H9 (cell line): ENCODE measurements around the gene TMEM100. TPM values are rescaled to one million over a fixed set of nuclear protein-coding genes. Genes with fewer than 3 reads are reported as not detected.

Experiments
- DNase-seq: peaks from one replicate; pipeline ENCODE4 v3.0.0-alpha.2; 2017
- H2AFZ ChIP-seq: one replicate; pipeline ENCODE4 v1.6.1; 2013; ENCODE audit warnings: mild to moderate bottlenecking, low read length, control low read depth, moderate library complexity
- H2AK5ac ChIP-seq: 2 replicates; pipeline ENCODE4 v1.6.1; 2013; ENCODE audit warnings: low read length, control low read depth, mixed read lengths; ENCODE audit not compliant: insufficient read length
- H2BK120ac ChIP-seq: one replicate; pipeline ENCODE4 v1.6.1; 2013; ENCODE audit warnings: low read depth, mild to moderate bottlenecking, low read length, control low read depth, inconsistent platforms; ENCODE audit not compliant: poor library complexity, severe bottlenecking
- H2BK12ac ChIP-seq: 2 replicates; pipeline ENCODE4 v1.6.1; 2013; ENCODE audit warnings: low read length, control low read depth, mixed read lengths, low read depth; ENCODE audit not compliant: insufficient read length
- H2BK15ac ChIP-seq: 2 replicates; pipeline ENCODE4 v1.6.1; 2013; ENCODE audit warnings: low read depth, low read length, control low read depth
- H2BK20ac ChIP-seq: one replicate; pipeline ENCODE4 v1.6.1; 2013; ENCODE audit warnings: low read depth, mild to moderate bottlenecking, low read length, control low read depth, inconsistent platforms; ENCODE audit not compliant: poor library complexity, severe bottlenecking
- H2BK5ac ChIP-seq: 2 replicates; pipeline ENCODE4 v1.6.1; 2013; ENCODE audit warnings: low read length, control low read depth, mixed read lengths; ENCODE audit not compliant: insufficient read length
- H3K14ac ChIP-seq: 2 replicates; pipeline ENCODE4 v1.6.1; 2013; ENCODE audit warnings: low read length, control low read depth; ENCODE audit not compliant: insufficient read depth
- H3K18ac ChIP-seq: 2 replicates; pipeline ENCODE4 v1.6.1; 2013; ENCODE audit warnings: low read depth, mild to moderate bottlenecking, mixed read lengths, low read length, control low read depth; ENCODE audit not compliant: insufficient read length
- H3K23ac ChIP-seq: 2 replicates; pipeline ENCODE4 v1.6.1; 2013; ENCODE audit warnings: low read length, control low read depth, mixed read lengths, low read depth; ENCODE audit not compliant: insufficient read length
- H3K23me2 ChIP-seq: 2 replicates; pipeline ENCODE4 v1.6.1; 2013; ENCODE audit warnings: low read depth, mild to moderate bottlenecking, mixed read lengths, low read length, control low read depth; ENCODE audit not compliant: insufficient read length, poor library complexity, severe bottlenecking
- H3K27ac ChIP-seq: 2 replicates; pipeline ENCODE4 v1.5.1; 2013; ENCODE audit warnings: low read length, control low read depth, mixed read lengths, low read depth; ENCODE audit not compliant: insufficient read length
- H3K27me3 ChIP-seq: 2 replicates; pipeline ENCODE4 v1.6.1; 2013; ENCODE audit warnings: low read length, control low read depth, inconsistent platforms; ENCODE audit not compliant: insufficient read depth
- H3K4ac ChIP-seq: 2 replicates; pipeline ENCODE4 v1.6.1; 2013; ENCODE audit warnings: low read depth, mild to moderate bottlenecking, control low read depth, inconsistent platforms, low read length, moderate library complexity
- H3K4me1 ChIP-seq: 2 replicates; pipeline ENCODE4 v1.6.1; 2013; ENCODE audit warnings: low read length, control low read depth, inconsistent platforms; ENCODE audit not compliant: insufficient read depth
- H3K4me2 ChIP-seq: 2 replicates; pipeline ENCODE4 v1.6.1; 2013; ENCODE audit warnings: low read length, control low read depth, mixed read lengths; ENCODE audit not compliant: insufficient read length, insufficient read depth
- H3K56ac ChIP-seq: 2 replicates; pipeline ENCODE4 v1.6.1; 2013; ENCODE audit warnings: low read depth, mild to moderate bottlenecking, mixed read lengths, low read length, control low read depth; ENCODE audit not compliant: insufficient read length
- H3K79me1 ChIP-seq: 2 replicates; pipeline ENCODE4 v1.6.1; 2013; ENCODE audit warnings: low read depth, mild to moderate bottlenecking, moderate library complexity, low read length, control low read depth, inconsistent platforms; ENCODE audit not compliant: insufficient read depth, poor library complexity, severe bottlenecking
- H3K79me2 ChIP-seq: 2 replicates; pipeline ENCODE4 v1.6.1; 2013; ENCODE audit warnings: low read length, control low read depth, inconsistent platforms; ENCODE audit not compliant: insufficient read depth
- H3K9ac ChIP-seq: 2 replicates; pipeline ENCODE4 v1.6.1; 2013; ENCODE audit warnings: low read length, control low read depth, mixed read lengths; ENCODE audit not compliant: insufficient read length; ENCODE audit errors: extremely low read depth
- H3K9me3 ChIP-seq: one replicate; pipeline ENCODE4 v1.6.1; 2013; ENCODE audit warnings: low read depth, low read length, inconsistent platforms; ENCODE audit not compliant: control insufficient read depth
- H3T11ph ChIP-seq: one replicate; pipeline ENCODE4 v1.6.1; 2013; ENCODE audit warnings: mild to moderate bottlenecking, low read length, control low read depth, inconsistent platforms
- H4K20me1 ChIP-seq: one replicate; pipeline ENCODE4 v1.6.1; 2013; ENCODE audit not compliant: control insufficient read depth, insufficient read length, insufficient read depth
- H4K5ac ChIP-seq: 2 replicates; pipeline ENCODE4 v1.6.1; 2013; ENCODE audit warnings: low read depth, mild to moderate bottlenecking, mixed read lengths, low read length, control low read depth; ENCODE audit not compliant: insufficient read length
- H4K8ac ChIP-seq: replicated peaks from 2 replicates; pipeline ENCODE4 v1.6.1; 2013; ENCODE audit warnings: low read length, control low read depth, mixed read lengths, low read depth; ENCODE audit not compliant: insufficient read length
- H4K91ac ChIP-seq: 2 replicates; pipeline ENCODE4 v1.6.1; 2013; ENCODE audit warnings: low read depth, mild to moderate bottlenecking, moderate library complexity, mixed read lengths, low read length, control low read depth; ENCODE audit not compliant: insufficient read length
- H3K27ac Mint-ChIP-seq, 3 experiments: 2 replicates in 2 of 3; 3 replicates in 1 of 3; pipeline ENCODE4 v1.8.0; 2020 to 2021; ENCODE audit warnings: mixed read lengths in 3 of 3, mild to moderate bottlenecking in 1 of 3, moderate library complexity in 1 of 3
- H3K27me3 Mint-ChIP-seq: 2 replicates; pipeline ENCODE4 v1.8.0; 2021; ENCODE audit warnings: low read depth, mild to moderate bottlenecking, moderate library complexity, mixed read lengths
- H3K36me3 Mint-ChIP-seq, 3 experiments: 2 replicates in 2 of 3; 3 replicates in 1 of 3; pipeline ENCODE4 v1.8.0; 2020 to 2021; ENCODE audit warnings: low read depth in 3 of 3, mixed read lengths in 3 of 3; ENCODE audit not compliant: insufficient read depth in 1 of 3
- H3K4me1 Mint-ChIP-seq, 2 experiments: 2 replicates each; pipeline ENCODE4 v1.8.0; 2020; ENCODE audit warnings: mixed read lengths in 2 of 2
- H3K4me3 Mint-ChIP-seq, 2 experiments: 2 replicates in 1 of 2; 3 replicates in 1 of 2; pipeline ENCODE4 v1.8.0; 2020 to 2021; ENCODE audit warnings: mild to moderate bottlenecking in 2 of 2, mixed read lengths in 2 of 2, moderate library complexity in 1 of 2
- H3K9me3 Mint-ChIP-seq, 2 experiments: 2 replicates in 1 of 2; 3 replicates in 1 of 2; pipeline ENCODE4 v1.8.0; 2020; ENCODE audit warnings: mild to moderate bottlenecking in 2 of 2, mixed read lengths in 2 of 2, moderate library complexity in 1 of 2
- WGBS: extraction: QIAGEN DNeasy Blood & Tissue Kit; methylation state at CpG from one replicate; pipeline ENCODE4 v1.1.7; 2013; ENCODE audit warnings: missing lambda C conversion rate, low lambda C conversion rate, mixed read lengths; ENCODE audit not compliant: insufficient read length; ENCODE audit errors: extremely low coverage; 5-methylcytosine and 5-hydroxymethylcytosine counted together
- total RNA-seq: library from RNA; stranded (reverse); gene quantifications from 2 replicates; pipeline ENCODE4 v1.2.1, GENCODE V29; 2021
- TF ChIP-seq, protein P1 (sequence below): fragments of 200-600 bp; sonication (generic); conservative IDR thresholded peaks from 3 replicates; pipeline ENCODE4 v1.8.0; 2021; ENCODE audit warnings: antibody characterized with exemption, mild to moderate bottlenecking

TMEM100 gene
- total RNA-seq, 1 experiment from 2014 or later, result 0.17 TPM

DNA sequence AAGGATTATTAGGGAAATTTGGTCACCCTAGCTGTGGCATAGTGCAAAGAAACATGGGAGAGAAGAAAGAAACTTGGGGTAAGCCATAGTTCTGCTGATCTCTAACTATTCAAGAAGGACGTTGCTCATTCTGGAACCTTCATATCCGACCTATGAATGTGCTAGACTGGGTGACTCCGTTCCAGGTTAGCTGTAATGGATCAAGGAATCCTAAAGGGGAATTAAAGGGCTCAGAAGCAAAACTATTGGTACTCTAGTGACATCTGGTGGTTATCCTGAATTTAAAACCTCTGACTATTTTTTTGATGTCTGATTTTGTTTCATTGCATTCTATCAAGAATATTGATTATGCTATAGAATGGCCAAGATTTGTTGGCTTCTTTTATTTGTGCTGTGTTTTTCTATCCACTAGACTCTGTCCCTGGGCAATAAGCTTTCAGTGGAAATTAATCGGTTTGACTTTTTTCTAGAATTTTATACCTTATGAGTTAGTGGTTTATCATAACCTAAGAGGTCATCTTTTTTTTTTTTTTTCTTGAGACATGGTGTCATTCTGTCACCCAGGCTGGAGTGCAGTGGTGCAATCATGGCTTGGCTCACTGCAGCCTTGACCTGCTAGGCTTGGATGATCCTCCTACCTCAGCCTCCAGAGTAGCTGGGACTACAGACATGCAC is 47.7 kb upstream of the TMEM100 start:
- TF ChIP-seq, protein P1, sequence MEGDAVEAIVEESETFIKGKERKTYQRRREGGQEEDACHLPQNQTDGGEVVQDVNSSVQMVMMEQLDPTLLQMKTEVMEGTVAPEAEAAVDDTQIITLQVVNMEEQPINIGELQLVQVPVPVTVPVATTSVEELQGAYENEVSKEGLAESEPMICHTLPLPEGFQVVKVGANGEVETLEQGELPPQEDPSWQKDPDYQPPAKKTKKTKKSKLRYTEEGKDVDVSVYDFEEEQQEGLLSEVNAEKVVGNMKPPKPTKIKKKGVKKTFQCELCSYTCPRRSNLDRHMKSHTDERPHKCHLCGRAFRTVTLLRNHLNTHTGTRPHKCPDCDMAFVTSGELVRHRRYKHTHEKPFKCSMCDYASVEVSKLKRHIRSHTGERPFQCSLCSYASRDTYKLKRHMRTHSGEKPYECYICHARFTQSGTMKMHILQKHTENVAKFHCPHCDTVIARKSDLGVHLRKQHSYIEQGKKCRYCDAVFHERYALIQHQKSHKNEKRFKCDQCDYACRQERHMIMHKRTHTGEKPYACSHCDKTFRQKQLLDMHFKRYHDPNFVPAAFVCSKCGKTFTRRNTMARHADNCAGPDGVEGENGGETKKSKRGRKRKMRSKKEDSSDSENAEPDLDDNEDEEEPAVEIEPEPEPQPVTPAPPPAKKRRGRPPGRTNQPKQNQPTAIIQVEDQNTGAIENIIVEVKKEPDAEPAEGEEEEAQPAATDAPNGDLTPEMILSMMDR, result peak; percentile 76

More for the DNA sequence above, 47.7 kb upstream of the TMEM100 start:
- no peak overlapping the region for H3K56ac ChIP-seq
- no peak overlapping the region for H3K27ac ChIP-seq
- H3K4me1 ChIP-seq, result no peaks in the 10 kb centered on the region
- no CpG with 5 or more reads among the region's 4 CpGs for WGBS
- H4K20me1 ChIP-seq, result no peaks in the 10 kb centered on the region
- H2BK12ac ChIP-seq, result no peak overlapping the region
- no peaks in the 10 kb centered on the region for H3K27me3 ChIP-seq
- H3K79me2 ChIP-seq, result no peaks in the 10 kb centered on the region
- no peak overlapping the region for H2BK20ac ChIP-seq
- H3K14ac ChIP-seq, result no peak overlapping the region
- H2BK5ac ChIP-seq, result no peak overlapping the region
- H3K23me2 ChIP-seq, result no peaks in the 10 kb centered on the region
- no peak overlapping the region for H3K18ac ChIP-seq
- Mint-ChIP-seq H3K9me3 (no peaks in the 10 kb centered on the region), H3K27me3 (no peaks in the 10 kb centered on the region), H3K27ac (no peak overlapping the region), H3K4me1 (peaks cover 0 to 3% of the 10 kb centered on the region in 2 experiments; a peak in 1 of 4 replicates), H3K36me3 (peaks cover 0 to 21% (median 10%) of the 10 kb centered on the region in 3 experiments; a peak in 6 of 7 replicates), H3K4me3 (no peak overlapping the region)
- no peak overlapping the region for H2AK5ac ChIP-seq
- no peak overlapping the region for H2BK15ac ChIP-seq
- H3T11ph ChIP-seq, result no peak overlapping the region
- no peak overlapping the region for H3K23ac ChIP-seq
- no peak overlapping the region for H4K91ac ChIP-seq
- DNase-seq, result no peak
- H2AFZ ChIP-seq, result no peak overlapping the region
- no peak overlapping the region for H2BK120ac ChIP-seq
- no peak overlapping the region for H4K8ac ChIP-seq
- H4K5ac ChIP-seq, result no peak overlapping the region
- no peaks in the 10 kb centered on the region for H3K9me3 ChIP-seq
- no peaks in the 10 kb centered on the region for H3K79me1 ChIP-seq
- no peak overlapping the region for H3K4me2 ChIP-seq
- no peak overlapping the region for H3K9ac ChIP-seq
- H3K4ac ChIP-seq, result no peak overlapping the region
